Upper lobe of left lung (tissue), 6 donors: ENCODE results near the gene GPR27. TPM values are rescaled to one million over a fixed set of nuclear protein-coding genes. Genes with fewer than 3 reads are reported as not detected.

ENCODE experiments used
- ATAC-seq, 2 donors: fragments of 200-7000 bp; cut with Tn5 transposase; one replicate each; pipeline ENCODE4 v1.9.1; 2022; ENCODE audit warnings: mild to moderate bottlenecking in 2 of 2, moderate library complexity in 2 of 2; ENCODE audit not compliant: low FRiP score in 2 of 2
- DNase-seq, 2 donors: peaks; one replicate each; pipeline ENCODE4 v3.0.0-alpha.2; 2019 to 2020
- H3K27ac ChIP-seq, 4 donors: fragments of 200-600 bp; sonication (generic); one replicate each; pipeline ENCODE4 v1.5.1; 2016 to 2019
- H3K27me3 ChIP-seq, 4 donors: fragments of 200-600 bp; sonication (generic); one replicate each; pipeline ENCODE4 v1.5.1; 2017 to 2019
- H3K36me3 ChIP-seq, 4 donors: fragments of 200-600 bp; sonication (generic); one replicate each; pipeline ENCODE4 v1.5.1; 2016 to 2019
- H3K4me1 ChIP-seq, 4 donors: fragments of 200-600 bp; sonication (generic); one replicate each; pipeline ENCODE4 v1.5.1; 2018 to 2019
- H3K4me3 ChIP-seq, 4 donors: fragments of 200-600 bp; sonication (generic); one replicate each; pipeline ENCODE4 v1.5.1; 2017 to 2019; ENCODE audit warnings: mild to moderate bottlenecking in 2 of 4, moderate library complexity in 1 of 4
- H3K9me3 ChIP-seq, 4 donors: fragments of 200-600 bp; sonication (generic); one replicate each; pipeline ENCODE4 v1.5.1; 2018 to 2019
- EP300 ChIP-seq, 4 donors: sonication (generic); formaldehyde crosslinking; IDR thresholded peaks; one replicate each; pipeline ENCODE4 v1.5.1; 2017; ENCODE audit warnings: antibody characterized with exemption in 4 of 4, control low read depth in 2 of 4
- POLR2A ChIP-seq, 4 donors: fragments of 450-650 bp; IDR thresholded peaks; one replicate each; pipeline ENCODE4 v1.5.1; 2016 to 2017; ENCODE audit warnings: antibody characterized with exemption in 4 of 4, mild to moderate bottlenecking in 2 of 4
- POLR2AphosphoS5 ChIP-seq, 2 donors: sonication (generic); formaldehyde crosslinking; IDR thresholded peaks; one replicate each; pipeline ENCODE4 v1.5.1; 2017; ENCODE audit warnings: antibody characterized with exemption in 2 of 2
- WGBS, 2 donors: methylation state at CpG; one replicate each; pipeline ENCODE4 v1.1.5; 2017 to 2018; 5-methylcytosine and 5-hydroxymethylcytosine counted together
- total RNA-seq, 6 donors: library from RNA; depleted of rRNA in 4 of 6; stranded (reverse); fragments of >200 nt in 4 of 6; gene quantifications; one replicate each; pipeline versions ENCODE4 v1.1.0 to v1.2.1, GENCODE V29; 2016 to 2021
- TF ChIP-seq, protein P1 (sequence below), 6 experiments: fragments of 450-650 bp in 4 of 6; fragments of 200-600 bp in 2 of 6; sonication (generic) in 2 of 6; IDR thresholded peaks; one replicate each; pipeline ENCODE4 v1.5.1; 2016 to 2019; ENCODE audit warnings: antibody characterized with exemption in 6 of 6
- donor health status: DM: no; HTN: no; CAD: no; lungs with moderate emphysema.
- donor health status: DM: no; HTN: yes; CAD: no; lungs with severe emphysema.

The GPR27 gene
- total RNA-seq, 6 donors from 2014 or later = 0.39 to 4.4 (median 1.3) TPM; not detected in 1

- WGBS, 2 donors = 70 to 72% methylated on average over 5 of the region's 5 CpGs
Measured at GRCh38 chr3:71771126-71771525, 17.5 kb downstream of the GPR27 start.

DNA sequence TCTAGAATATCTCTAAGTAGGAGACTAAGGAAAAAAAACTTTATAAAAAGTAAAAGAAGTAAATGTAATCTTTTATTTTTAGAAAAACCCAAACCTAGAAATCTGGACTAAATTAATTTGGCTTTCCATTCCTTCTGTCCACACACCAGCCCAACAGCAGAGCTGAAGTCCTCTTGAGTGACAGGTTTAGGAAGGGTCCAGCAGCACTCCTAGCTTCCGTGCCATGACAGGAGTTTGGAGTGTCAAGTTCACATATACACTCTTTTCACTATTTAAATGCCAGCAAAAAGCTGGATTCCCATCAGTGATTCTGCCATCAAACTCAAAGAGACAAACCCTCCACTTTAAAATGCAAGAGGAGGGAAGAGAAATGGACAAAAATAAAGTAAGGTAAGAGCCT is 18.2 kb downstream of the GPR27 start:
- 41 to 52% methylated on average over 1 of the region's 1 CpG for WGBS, 2 donors
- ATAC-seq (no peak), DNase-seq (no peak)
- Histone ChIP-seq H3K36me3 (no peaks in the 10 kb centered on the region), H3K4me1 (no peaks in the 10 kb centered on the region), H3K4me3 (no peak overlapping the region), H3K27me3 (no peaks in the 10 kb centered on the region), H3K27ac (no peak overlapping the region), H3K9me3 (no peaks in the 10 kb centered on the region)
- no peak for TF ChIP-seq EP300 (IDR thresholded peaks at IDR 0.05)
- TF ChIP-seq, protein P1, sequence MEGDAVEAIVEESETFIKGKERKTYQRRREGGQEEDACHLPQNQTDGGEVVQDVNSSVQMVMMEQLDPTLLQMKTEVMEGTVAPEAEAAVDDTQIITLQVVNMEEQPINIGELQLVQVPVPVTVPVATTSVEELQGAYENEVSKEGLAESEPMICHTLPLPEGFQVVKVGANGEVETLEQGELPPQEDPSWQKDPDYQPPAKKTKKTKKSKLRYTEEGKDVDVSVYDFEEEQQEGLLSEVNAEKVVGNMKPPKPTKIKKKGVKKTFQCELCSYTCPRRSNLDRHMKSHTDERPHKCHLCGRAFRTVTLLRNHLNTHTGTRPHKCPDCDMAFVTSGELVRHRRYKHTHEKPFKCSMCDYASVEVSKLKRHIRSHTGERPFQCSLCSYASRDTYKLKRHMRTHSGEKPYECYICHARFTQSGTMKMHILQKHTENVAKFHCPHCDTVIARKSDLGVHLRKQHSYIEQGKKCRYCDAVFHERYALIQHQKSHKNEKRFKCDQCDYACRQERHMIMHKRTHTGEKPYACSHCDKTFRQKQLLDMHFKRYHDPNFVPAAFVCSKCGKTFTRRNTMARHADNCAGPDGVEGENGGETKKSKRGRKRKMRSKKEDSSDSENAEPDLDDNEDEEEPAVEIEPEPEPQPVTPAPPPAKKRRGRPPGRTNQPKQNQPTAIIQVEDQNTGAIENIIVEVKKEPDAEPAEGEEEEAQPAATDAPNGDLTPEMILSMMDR (IDR thresholded peaks at IDR 0.05) = no peak
- no peak for TF ChIP-seq POLR2A (IDR thresholded peaks at IDR 0.05)
- TF ChIP-seq POLR2AphosphoS5 (IDR thresholded peaks at IDR 0.05) = no peak

More at GRCh38 chr3:71771126-71771525, 17.5 kb downstream of the GPR27 start:
- DNase-seq = no peak
- H3K4me3 ChIP-seq = no peak overlapping the region
- H3K27me3 ChIP-seq = no peaks in the 10 kb centered on the region
- no peaks in the 10 kb centered on the region for H3K4me1 ChIP-seq
- no peak for ATAC-seq
- no peak overlapping the region for H3K27ac ChIP-seq
- H3K9me3 ChIP-seq = no peaks in the 10 kb centered on the region
- no peak for TF ChIP-seq POLR2A (IDR thresholded peaks at IDR 0.05)
- no peak for TF ChIP-seq EP300 (IDR thresholded peaks at IDR 0.05)
- TF ChIP-seq, protein P1 (IDR thresholded peaks at IDR 0.05) = no peak
- TF ChIP-seq POLR2AphosphoS5 (IDR thresholded peaks at IDR 0.05) = no peak
- H3K36me3 ChIP-seq = no peaks in the 10 kb centered on the region

DNA sequence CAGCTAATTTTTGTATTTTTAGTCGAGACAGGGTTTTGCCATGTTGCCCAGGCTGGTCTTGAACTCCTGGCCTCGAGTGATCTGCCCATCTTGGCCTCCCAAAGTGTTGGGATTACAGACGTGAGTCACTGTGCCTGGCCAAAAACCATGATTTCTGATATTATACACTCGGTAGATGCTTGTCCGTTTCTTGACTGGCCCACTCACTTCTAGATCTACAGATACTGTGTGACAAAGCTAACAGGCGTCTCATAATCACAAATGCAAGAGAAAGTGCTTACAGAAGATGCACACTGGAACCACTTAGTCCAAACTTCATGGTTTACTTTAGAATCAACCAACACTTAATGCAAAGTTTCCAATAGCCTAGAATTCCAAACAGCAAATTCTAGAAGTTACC is 22.9 kb downstream of the GPR27 start:
- no peak for TF ChIP-seq POLR2AphosphoS5 (IDR thresholded peaks at IDR 0.05)
- TF ChIP-seq EP300 (IDR thresholded peaks at IDR 0.05) = no peak
- TF ChIP-seq, protein P1 (IDR thresholded peaks at IDR 0.05) = no peak
- TF ChIP-seq POLR2A (IDR thresholded peaks at IDR 0.05) = no peak
- no peaks in the 10 kb centered on the region for H3K4me1 ChIP-seq
- 69 to 72% methylated on average over 6 of the region's 6 CpGs for WGBS, 2 donors
- H3K36me3 ChIP-seq = no peaks in the 10 kb centered on the region
- H3K27ac ChIP-seq = no peak overlapping the region
- H3K4me3 ChIP-seq = no peak overlapping the region
- no peaks in the 10 kb centered on the region for H3K9me3 ChIP-seq
- peaks cover 0 to 11% (median 0%) of the 10 kb centered on the region in 4 donors for H3K27me3 ChIP-seq
- no peak for ATAC-seq
- no peak for DNase-seq

DNA sequence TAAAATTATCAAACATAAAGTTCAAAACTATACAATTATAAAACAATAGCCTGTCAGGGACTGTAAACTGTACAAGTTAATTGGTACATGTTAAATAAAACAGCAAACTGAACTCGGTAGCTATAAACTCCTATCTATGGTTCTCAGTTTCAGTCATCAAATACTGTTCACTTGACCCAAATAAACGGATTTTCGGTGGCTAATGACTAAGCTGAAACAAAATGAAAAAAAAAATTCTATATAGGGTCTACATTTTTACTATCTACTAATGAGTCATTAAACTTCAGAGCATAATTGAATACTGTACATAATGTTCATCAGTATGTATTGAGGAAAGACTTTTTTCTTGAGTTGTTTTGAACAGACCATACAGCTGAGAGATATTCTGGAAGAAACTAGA is 24.7 kb downstream of the GPR27 start:
- Histone ChIP-seq H3K4me3 (no peak overlapping the region), H3K27me3 (peaks cover 0 to 14% (median 0%) of the 10 kb centered on the region in 4 donors), H3K27ac (no peak overlapping the region), H3K4me1 (no peaks in the 10 kb centered on the region), H3K36me3 (no peaks in the 10 kb centered on the region), H3K9me3 (no peaks in the 10 kb centered on the region)
- ATAC-seq (no peak), DNase-seq (no peak)
- 85 to 86% methylated on average over 3 of the region's 3 CpGs for WGBS, 2 donors
- TF ChIP-seq POLR2A (IDR thresholded peaks at IDR 0.05) = no peak
- TF ChIP-seq, protein P1 (IDR thresholded peaks at IDR 0.05) = no peak
- no peak for TF ChIP-seq EP300 (IDR thresholded peaks at IDR 0.05)
- no peak for TF ChIP-seq POLR2AphosphoS5 (IDR thresholded peaks at IDR 0.05)

GRCh38 chr3:71779674-71780377 is 26.2 kb downstream of the GPR27 start:
- ATAC-seq (no peak), DNase-seq (no peak)
- TF ChIP-seq POLR2AphosphoS5 (IDR thresholded peaks at IDR 0.05) = peak in 1 of 2 donors; percentile 43
- TF ChIP-seq EP300 (IDR thresholded peaks at IDR 0.05) = no peak
- peaks cover 4 to 8% (median 6%) of the 10 kb centered on the region in 4 donors for H3K4me1 ChIP-seq
- H3K4me3 ChIP-seq = no peak overlapping the region
- H3K27ac ChIP-seq = peak overlapping the region in 2 of 4 donors; percentile 21 to 78
- H3K27me3 ChIP-seq = peaks cover 0 to 27% (median 3%) of the 10 kb centered on the region in 4 donors
- no peaks in the 10 kb centered on the region for H3K36me3 ChIP-seq
- no peaks in the 10 kb centered on the region for H3K9me3 ChIP-seq
- 56 to 57% methylated on average over 6 of the region's 6 CpGs for WGBS, 2 donors
